Measurements from ENCODE around the gene TAB2. TPM values are rescaled to one million over a fixed set of nuclear protein-coding genes. Genes with fewer than 3 reads are reported as not detected.

The TAB2 gene
- total RNA-seq, 4 donors from 2014 or later: 49.8 to 81.8 (median 74.1) TPM

DNA sequence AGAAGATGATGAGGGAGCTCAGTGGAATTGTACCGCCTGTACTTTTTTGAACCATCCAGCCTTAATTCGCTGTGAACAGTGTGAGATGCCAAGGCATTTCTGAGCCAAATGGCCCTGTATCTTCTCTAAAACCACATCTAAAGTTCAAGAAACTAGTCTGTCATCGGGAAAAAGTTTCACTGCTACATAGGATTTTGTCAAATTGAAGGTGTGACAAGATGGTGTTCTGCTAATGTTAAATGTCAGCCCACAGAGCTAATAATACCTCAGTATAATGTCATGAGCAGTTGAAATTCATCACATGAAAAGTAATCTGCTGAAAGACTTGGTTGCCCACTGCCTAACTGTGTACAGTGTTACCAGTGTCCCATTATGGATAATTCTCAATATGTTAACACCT lies 92.1 kb downstream of the TAB2 start:
- WGBS: 86% methylated on average over 3 of the region's 3 CpGs
- no peak overlapping the region for H3K27ac ChIP-seq
- H3K36me3 ChIP-seq: peaks cover 34% of the 10 kb centered on the region
- no peaks in the 10 kb centered on the region for H3K4me1 ChIP-seq
- H3K4me3 ChIP-seq: no peak overlapping the region
- H3K27me3 ChIP-seq: no peaks in the 10 kb centered on the region
- H3K9me3 ChIP-seq: no peaks in the 10 kb centered on the region
- no peak for DNase-seq (ENCODE audit: low spot score in 2 of 2)
- no peak for TF ChIP-seq CTCF (IDR thresholded peaks at IDR 0.05)
- no peak for TF ChIP-seq POLR2AphosphoS5 (IDR thresholded peaks at IDR 0.05)
- TF ChIP-seq EP300 (IDR thresholded peaks at IDR 0.05): no peak
- no peak for TF ChIP-seq POLR2A (IDR thresholded peaks at IDR 0.05)

GRCh38 chr6:149410557-149410956 lies 93.0 kb downstream of the TAB2 start:
- H3K9me3 ChIP-seq: no peaks in the 10 kb centered on the region
- no peak for DNase-seq (ENCODE audit: low spot score in 2 of 2)
- TF ChIP-seq CTCF (IDR thresholded peaks at IDR 0.05): no peak
- TF ChIP-seq POLR2AphosphoS5 (IDR thresholded peaks at IDR 0.05): no peak
- TF ChIP-seq POLR2A (IDR thresholded peaks at IDR 0.05): no peak
- no peak for TF ChIP-seq EP300 (IDR thresholded peaks at IDR 0.05)

DNA sequence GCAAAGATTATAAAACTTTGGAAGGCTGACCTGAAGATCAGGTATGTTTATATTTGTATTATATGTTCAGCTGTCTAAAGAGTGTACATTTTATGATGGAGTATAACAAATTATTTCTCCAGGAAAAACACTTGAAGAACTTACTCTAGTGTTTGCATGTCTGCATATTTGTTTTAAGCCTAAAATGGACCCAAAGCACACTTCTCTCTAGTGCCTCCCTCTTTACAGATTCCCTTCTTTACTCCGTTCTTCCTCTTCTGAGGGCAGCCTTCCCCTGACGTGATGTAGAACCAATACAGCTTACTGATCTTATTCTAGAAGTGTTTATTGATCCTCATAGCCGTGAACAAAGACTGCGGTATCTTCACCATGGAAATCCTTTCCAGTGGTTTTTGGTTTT lies 96.5 kb downstream of the TAB2 start:
- H3K9me3 ChIP-seq: no peaks in the 10 kb centered on the region
- no peaks in the 10 kb centered on the region for H3K27me3 ChIP-seq
- no peak overlapping the region for H3K4me3 ChIP-seq
- 79% methylated on average over 4 of the region's 4 CpGs for WGBS
- no peak for TF ChIP-seq CTCF (IDR thresholded peaks at IDR 0.05)
- no peak for TF ChIP-seq POLR2A (IDR thresholded peaks at IDR 0.05)
- TF ChIP-seq EP300 (IDR thresholded peaks at IDR 0.05): no peak
- TF ChIP-seq POLR2AphosphoS5 (IDR thresholded peaks at IDR 0.05): no peak
- no peak overlapping the region for H3K27ac ChIP-seq
- no peak for DNase-seq (ENCODE audit: low spot score in 2 of 2)
- no peaks in the 10 kb centered on the region for H3K4me1 ChIP-seq
- peaks cover 23% of the 10 kb centered on the region for H3K36me3 ChIP-seq

More at GRCh38 chr6:149410557-149410956, 93.0 kb downstream of the TAB2 start:
- H3K4me1 ChIP-seq: no peaks in the 10 kb centered on the region
- no peak overlapping the region for H3K4me3 ChIP-seq
- peaks cover 29% of the 10 kb centered on the region for H3K36me3 ChIP-seq
- no peak overlapping the region for H3K27ac ChIP-seq
- no peaks in the 10 kb centered on the region for H3K27me3 ChIP-seq

DNA sequence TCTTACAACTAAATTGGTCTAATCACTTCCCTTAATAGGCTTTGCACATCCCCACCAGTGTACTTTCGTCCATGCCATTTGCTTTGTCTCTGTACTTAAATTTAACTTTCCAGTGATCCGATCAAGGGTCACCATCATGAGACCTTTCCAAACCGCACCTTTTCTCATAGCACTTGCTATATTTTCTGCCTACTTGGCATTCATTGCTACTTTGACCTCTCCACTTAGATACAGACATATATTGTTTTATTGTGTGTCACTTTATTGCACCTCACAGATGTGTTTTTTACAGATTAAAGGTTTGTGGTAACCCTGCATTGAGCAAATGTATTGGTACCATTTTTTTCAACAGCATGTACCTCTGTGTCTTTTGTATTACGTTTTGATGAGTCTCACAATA lies 97.3 kb downstream of the TAB2 start:
- Histone ChIP-seq H3K36me3 (peaks cover 15% of the 10 kb centered on the region), H3K4me3 (no peak overlapping the region), H3K4me1 (no peaks in the 10 kb centered on the region), H3K27me3 (no peaks in the 10 kb centered on the region), H3K9me3 (no peaks in the 10 kb centered on the region), H3K27ac (no peak overlapping the region)
- WGBS: 94% methylated on average over 4 of the region's 4 CpGs
- DNase-seq (ENCODE audit: low spot score in 2 of 2): no peak
- TF ChIP-seq EP300 (IDR thresholded peaks at IDR 0.05) (no peak), POLR2AphosphoS5 (IDR thresholded peaks at IDR 0.05) (no peak)

GRCh38 chr6:149419696-149420404 lies 102.3 kb downstream of the TAB2 start:
- Histone ChIP-seq H3K27ac (no peak overlapping the region), H3K4me3 (no peak overlapping the region), H3K4me1 (no peaks in the 10 kb centered on the region), H3K36me3 (no peaks in the 10 kb centered on the region), H3K27me3 (no peaks in the 10 kb centered on the region), H3K9me3 (no peaks in the 10 kb centered on the region)
- DNase-seq (ENCODE audit: low spot score in 2 of 2): no peak
- WGBS: 90% methylated on average over 13 of the region's 13 CpGs
- TF ChIP-seq POLR2AphosphoS5 (IDR thresholded peaks at IDR 0.05): no peak

- no peak overlapping the region for H3K4me3 ChIP-seq
- 72% methylated on average over 5 of the region's 5 CpGs for WGBS
Observed at GRCh38 chr6:149421132-149421531, 103.6 kb downstream of the TAB2 start.

More at GRCh38 chr6:149421132-149421531, 103.6 kb downstream of the TAB2 start:
- Histone ChIP-seq H3K27me3 (no peaks in the 10 kb centered on the region), H3K9me3 (no peaks in the 10 kb centered on the region), H3K27ac (no peak overlapping the region), H3K36me3 (no peaks in the 10 kb centered on the region), H3K4me1 (no peaks in the 10 kb centered on the region)
- TF ChIP-seq EP300 (IDR thresholded peaks at IDR 0.05): no peak
- no peak for TF ChIP-seq POLR2A (IDR thresholded peaks at IDR 0.05)
- no peak for TF ChIP-seq POLR2AphosphoS5 (IDR thresholded peaks at IDR 0.05)
- TF ChIP-seq CTCF (IDR thresholded peaks at IDR 0.05): no peak
- DNase-seq (ENCODE audit: low spot score in 2 of 2): no peak

Data from suprapubic skin (tissue), 4 donors.